A549 (cell line): ENCODE measurements around the gene CPPED1. TPM values are rescaled to one million over a fixed set of nuclear protein-coding genes. Genes with fewer than 3 reads are reported as not detected.

Source experiments
- ATAC-seq, 2 experiments: fragments of 200-7000 bp in 1 of 2; fragments of >200 bp in 1 of 2; cut with Nextera tagmentation in 1 of 2; cut with Tn5 transposase in 1 of 2; 3 replicates each; pipeline versions ENCODE4 v1.8.0 to v1.9.1; 2018 to 2020; ENCODE audit warnings: mild to moderate bottlenecking in 1 of 2, moderate library complexity in 1 of 2
- CTCF ChIA-PET: fragments of 300-600 bp; sonication (Branson Sonifier 250); formaldehyde crosslinking; extraction: SDS; loops from one replicate; lab custom pipeline; 2021; ENCODE audit warnings: antibody characterized with exemption, inconsistent platforms; lab: Yijun Ruan, JAX
- POLR2A ChIA-PET: fragments of 350-600 bp; formaldehyde crosslinking; extraction: SDS; loops from one replicate; lab custom pipeline; 2021; ENCODE audit warnings: antibody characterized with exemption, inconsistent platforms; lab: Yijun Ruan, JAX
- DNase-seq, 2 experiments: peaks; one replicate each; pipeline versions ENCODE4 v3.0.0 to v3.0.0-alpha.2; 2011 to 2016; ENCODE audit warnings: low read depth in 1 of 2, low spot score in 1 of 2
- FAIRE-seq: peaks from 2 replicates; lab custom pipeline; 2011; peaks lifted over from hg19 to GRCh38; lab: Jason Lieb, UNC
- H3K27ac ChIP-seq, 2 experiments: fragments of >200 bp; sonication (Bioruptor Twin); formaldehyde crosslinking; 3 replicates each; pipeline ENCODE4 v1.5.1; 2016 to 2017
- H3K4me1 ChIP-seq: fragments of >200 bp; sonication (Bioruptor Twin); formaldehyde crosslinking; 3 replicates; pipeline ENCODE4 v1.6.1; 2016
- H3K4me2 ChIP-seq: fragments of >200 bp; sonication (Bioruptor Twin); formaldehyde crosslinking; 3 replicates; pipeline ENCODE4 v1.6.1; 2016
- H3K4me3 ChIP-seq: fragments of >200 bp; sonication (Bioruptor Twin); formaldehyde crosslinking; 3 replicates; pipeline ENCODE4 v1.5.1; 2016
- H3K9me3 ChIP-seq: fragments of >200 bp; sonication (Bioruptor Twin); formaldehyde crosslinking; 3 replicates; pipeline ENCODE4 v1.6.1; 2016
- ATOH8 ChIP-seq: fragments of 250-450 bp; sonication (Bioruptor Pico); IDR thresholded peaks from 2 replicates; pipeline ENCODE4 v1.5.0; 2020; ENCODE audit warnings: low read depth, mild to moderate bottlenecking, moderate library complexity
- CBX8 ChIP-seq: fragments of 200-600 bp; sonication (generic); IDR thresholded peaks from 2 replicates; pipeline ENCODE4 v1.6.1; 2016
- CHD2 ChIP-seq: fragments of 150-350 bp; IDR thresholded peaks from 2 replicates; pipeline ENCODE4 v1.6.1; 2014; ENCODE audit warnings: low read length; ENCODE audit not compliant: partially characterized antibody
- CTCF ChIP-seq: fragments of >200 bp; sonication (Bioruptor Twin); formaldehyde crosslinking; IDR thresholded peaks from 3 replicates; pipeline ENCODE4 v1.5.1; 2016
- EHMT2 ChIP-seq: fragments of 200-600 bp; sonication (generic); IDR thresholded peaks from 2 replicates; pipeline ENCODE4 v1.6.1; 2016; ENCODE audit warnings: antibody characterized with exemption, low read depth, mild to moderate bottlenecking, moderate library complexity
- ELK1 ChIP-seq: fragments of 150-350 bp; IDR thresholded peaks from 2 replicates; pipeline ENCODE4 v1.6.1; 2014; ENCODE audit warnings: low read depth, mild to moderate bottlenecking, low read length
- ESRRA ChIP-seq: fragments of 150-350 bp; IDR thresholded peaks from 2 replicates; pipeline ENCODE4 v1.6.1; 2014; ENCODE audit warnings: mild to moderate bottlenecking, low read length, borderline replicate concordance
- FOSB ChIP-seq: fragments of 250-450 bp; sonication (Bioruptor Pico); IDR thresholded peaks from 2 replicates; pipeline ENCODE4 v1.5.0; 2020; ENCODE audit warnings: mild to moderate bottlenecking, moderate library complexity
- HDAC2 ChIP-seq: fragments of 200-600 bp; sonication (generic); IDR thresholded peaks from 2 replicates; pipeline ENCODE4 v1.6.1; 2016
- MAX ChIP-seq: IDR thresholded peaks from 2 replicates; pipeline ENCODE4 v1.6.1; 2012
- MAZ ChIP-seq: fragments of 150-350 bp; IDR thresholded peaks from 2 replicates; pipeline ENCODE4 v1.6.1; 2014; ENCODE audit warnings: antibody characterized with exemption, low read depth, low read length, borderline replicate concordance
- NR3C1 ChIP-seq: fragments of >200 bp; sonication (Bioruptor Twin); formaldehyde crosslinking; IDR thresholded peaks from 3 replicates; pipeline ENCODE4 v1.6.1; 2017
- POLR2A ChIP-seq: IDR thresholded peaks from 2 replicates; pipeline ENCODE4 v1.6.1; 2012; ENCODE audit warnings: mild to moderate bottlenecking, low read length
- RARB ChIP-seq: fragments of 250-450 bp; sonication (Bioruptor Pico); IDR thresholded peaks from 2 replicates; pipeline ENCODE4 v1.8.0; 2021; ENCODE audit warnings: mild to moderate bottlenecking, moderate library complexity
- RNF2 ChIP-seq: fragments of 200-600 bp; sonication (generic); IDR thresholded peaks from 2 replicates; pipeline ENCODE4 v1.6.1; 2016; ENCODE audit warnings: low read depth, mild to moderate bottlenecking, antibody characterized with exemption, moderate library complexity, borderline replicate concordance
- TFCP2L1 ChIP-seq: fragments of 250-450 bp; sonication (Bioruptor Pico); IDR thresholded peaks from 2 replicates; pipeline ENCODE4 v1.5.0; 2021; ENCODE audit warnings: mild to moderate bottlenecking
- ZFP36 ChIP-seq: fragments of 450-650 bp; IDR thresholded peaks from 2 replicates; pipeline ENCODE4 v1.6.1; 2014; ENCODE audit warnings: borderline replicate concordance; ENCODE audit not compliant: partially characterized antibody
- ZNF302 ChIP-seq: fragments of 250-450 bp; sonication (Bioruptor Pico); IDR thresholded peaks from 2 replicates; pipeline ENCODE4 v1.9.0; 2021; ENCODE audit warnings: inconsistent platforms, mild to moderate bottlenecking, moderate library complexity
- WGBS: methylation state at CpG from one replicate; pipeline ENCODE4 v1.1.6; 2017; ENCODE audit errors: missing lambda C conversion rate; 5-methylcytosine and 5-hydroxymethylcytosine counted together
- polyA plus RNA-seq, 4 experiments: library from polyadenylated mRNA; depleted of rRNA in 3 of 4; stranded (reverse); fragments of >200 nt; fragmentation: RNase III in 1 of 4; extraction: RNeasy Plus Mini Kit Qiagen cat#74134 plus additional on column Dnase treatment in 1 of 4; gene quantifications; 2 replicates in 3 of 4; 3 replicates in 1 of 4; pipeline ENCODE4 v1.2.3, GENCODE V29; 2011 to 2017

Gene CPPED1
- polyA plus RNA-seq, 2 of the 4 experiments (the other 2 are of a cell fraction), result 16.1 to 30.5 TPM

GRCh38 chr16:12791340-12791739 lies 12.3 kb downstream of the CPPED1 start (continued):
- TF ChIP-seq HDAC2 (no peak), FOSB (CRISPR knock-in tag) (no peak), RARB (CRISPR knock-in tag) (no peak), ATOH8 (CRISPR knock-in tag) (no peak)

- ChIA-PET CTCF (interaction anchor here (0.6 to 1.2 kb wide), 3 partner anchors 27 to 334 kb away, joined by 3 to 4 read pairs (median 3); no protein-coding TSS in a partner anchor), POLR2A (no interaction called here)
Measured at GRCh38 chr16:12788758-12789157, 14.9 kb downstream of the CPPED1 start.

GRCh38 chr16:12786081-12786480 lies 17.6 kb downstream of the CPPED1 start:
- ChIA-PET POLR2A (no interaction called here), CTCF (no interaction called here)
- TF ChIP-seq ATOH8 (CRISPR knock-in tag), result no peak
- no peak for TF ChIP-seq RNF2
- no peak for TF ChIP-seq POLR2A
- no peak for TF ChIP-seq ELK1
- no peak for TF ChIP-seq NR3C1
- TF ChIP-seq EHMT2, result no peak
- TF ChIP-seq MAX, result no peak
- H3K4me2 ChIP-seq, result no peak overlapping the region
- DNase-seq (no peak), ATAC-seq (no peak), FAIRE-seq (no peak)
- no peaks in the 10 kb centered on the region for H3K9me3 ChIP-seq
- WGBS, result 90% methylated on average over 6 of the region's 6 CpGs
- H3K4me1 ChIP-seq, result no peaks in the 10 kb centered on the region
- H3K4me3 ChIP-seq, result no peak overlapping the region
- no peak overlapping the region for H3K27ac ChIP-seq

More at GRCh38 chr16:12788758-12789157, 14.9 kb downstream of the CPPED1 start:
- Histone ChIP-seq H3K9me3 (no peaks in the 10 kb centered on the region), H3K27ac (no peak overlapping the region), H3K4me2 (no peak overlapping the region), H3K4me3 (no peak overlapping the region), H3K4me1 (no peaks in the 10 kb centered on the region)
- no peak for DNase-seq
- WGBS, result 81% methylated on average over 7 of the region's 7 CpGs
- FAIRE-seq, result no peak
- no peak for ATAC-seq
- TF ChIP-seq CHD2 (no peak), ELK1 (no peak), ZFP36 (no peak), MAZ (no peak), TFCP2L1 (CRISPR knock-in tag) (no peak), CTCF (no peak), CBX8 (no peak), ESRRA (no peak), NR3C1 (no peak), ZNF302 (no peak)
